Activated T-cell treated with anti-CD3 and anti-CD28 coated beads, Interleukin-2, amount 50 U/mL, for 4 hours (primary cell): Measurements from ENCODE around the gene MORC1. TPM values are rescaled to one million over a fixed set of nuclear protein-coding genes. Genes with fewer than 3 reads are reported as not detected.

Source experiments
- ATAC-seq, 2 donors: fragments of 200-7000 bp; cut with Tn5 transposase; one replicate each; pipeline ENCODE4 v1.10.0; 2021
- DNase-seq: peaks from one replicate; pipeline ENCODE4 v3.0.0-alpha.2; 2020
- H3K27me3 Mint-ChIP-seq: one replicate; pipeline ENCODE4 v1.8.0; 2021; ENCODE audit warnings: low read depth, mixed read lengths
- H3K36me3 Mint-ChIP-seq: one replicate; pipeline ENCODE4 v1.8.0; 2022; ENCODE audit warnings: mixed read lengths; ENCODE audit not compliant: insufficient read depth
- H3K4me1 Mint-ChIP-seq: one replicate; pipeline ENCODE4 v1.8.0; 2021; ENCODE audit warnings: low read depth, mixed read lengths
- H3K4me3 Mint-ChIP-seq: one replicate; pipeline ENCODE4 v1.8.0; 2021; ENCODE audit warnings: mild to moderate bottlenecking, moderate library complexity, mixed read lengths
- H3K9me3 Mint-ChIP-seq: one replicate; pipeline ENCODE4 v1.8.0; 2021; ENCODE audit warnings: mixed read lengths
- total RNA-seq, 3 donors: library from RNA; stranded (reverse); gene quantifications; one replicate each; pipeline ENCODE4 v1.2.1, GENCODE V29; 2021

The MORC1 gene
- total RNA-seq, 3 donors from 2014 or later = not detected

DNA sequence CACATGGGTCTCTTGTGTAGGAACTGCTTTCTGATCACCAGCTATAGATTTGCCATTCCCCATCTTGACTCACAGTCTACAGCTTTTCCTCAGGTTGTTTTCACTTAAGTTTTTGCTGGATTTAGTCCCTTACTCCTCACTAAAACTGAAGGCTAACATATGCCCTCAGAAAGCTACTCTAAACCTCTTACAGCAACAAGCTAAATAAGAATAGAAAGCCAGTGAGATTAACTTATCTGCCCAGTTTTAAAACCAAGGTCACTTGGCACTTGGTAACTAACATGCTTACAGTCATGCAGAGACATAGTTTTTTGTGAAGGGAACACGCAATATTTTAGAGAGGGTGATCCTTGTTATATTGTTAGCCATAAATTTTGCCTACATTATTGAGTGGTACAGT is 164.2 kb downstream of the MORC1 start, which contains the start of gene GUCA1C:
Gene GUCA1C (minus strand): TSS at position 180 of the 400 bp plus-strand sequence. CDS start 117 bp downstream, at position 63.
- peaks cover 16% of the 10 kb centered on the region for H3K27me3 Mint-ChIP-seq
- no peaks in the 10 kb centered on the region for H3K4me1 Mint-ChIP-seq
- ATAC-seq (no peak), DNase-seq (no peak)
- H3K9me3 Mint-ChIP-seq = no peaks in the 10 kb centered on the region
- H3K4me3 Mint-ChIP-seq = no peak within 1 kb of the TSS
- H3K36me3 Mint-ChIP-seq = no peaks in the 10 kb centered on the region

DNA sequence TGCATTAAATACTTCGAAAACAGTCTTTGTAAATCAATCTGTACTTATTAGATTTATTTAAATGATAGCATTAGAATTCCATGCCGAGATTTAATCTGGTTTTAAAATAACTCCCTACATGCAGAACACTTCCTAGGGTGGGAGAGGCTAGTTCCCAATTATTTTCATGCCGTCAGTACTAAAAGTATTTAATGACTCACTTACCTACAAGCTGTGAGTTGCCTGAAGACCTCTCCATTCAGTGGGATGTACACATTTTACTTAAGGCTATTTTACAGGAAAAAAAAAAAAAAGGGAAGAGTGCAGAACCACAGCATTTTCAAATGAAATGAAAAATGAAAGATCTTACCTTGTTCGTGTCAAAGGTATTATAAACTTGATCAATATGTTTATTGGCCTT is 164.7 kb downstream of the MORC1 start:
- no peak for DNase-seq
- Mint-ChIP-seq H3K9me3 (no peaks in the 10 kb centered on the region), H3K27me3 (peaks cover 16% of the 10 kb centered on the region), H3K36me3 (no peaks in the 10 kb centered on the region), H3K4me1 (no peaks in the 10 kb centered on the region), H3K4me3 (no peak overlapping the region)
- ATAC-seq = no peak

- Mint-ChIP-seq H3K36me3 (no peaks in the 10 kb centered on the region), H3K4me3 (no peak overlapping the region), H3K9me3 (no peaks in the 10 kb centered on the region), H3K27me3 (peaks cover 19% of the 10 kb centered on the region), H3K4me1 (no peaks in the 10 kb centered on the region)
- DNase-seq = no peak
- ATAC-seq = no peak
Observed at GRCh38 chr3:108951820-108952501, 166.0 kb downstream of the MORC1 start.

DNA sequence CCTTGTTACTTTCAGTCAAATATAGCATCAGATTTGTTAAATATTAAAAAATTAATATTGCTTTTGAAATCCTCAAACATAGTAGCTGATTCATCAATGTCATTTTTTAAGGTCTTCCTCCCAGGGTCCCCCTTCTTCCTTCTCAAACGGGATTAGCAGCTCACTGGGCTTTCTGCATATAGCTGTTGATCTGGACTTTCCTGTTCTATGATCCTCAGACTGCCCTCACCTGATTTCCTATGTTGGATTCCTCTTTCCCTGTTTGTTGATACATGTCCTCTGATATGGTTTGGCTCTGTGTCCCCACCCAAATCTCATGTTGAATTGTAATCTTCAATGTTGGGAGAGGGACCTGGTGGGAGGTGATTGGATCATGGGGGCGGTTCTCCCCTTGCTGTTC is 170.1 kb downstream of the MORC1 start:
- ATAC-seq (no peak), DNase-seq (no peak)
- no peaks in the 10 kb centered on the region for H3K36me3 Mint-ChIP-seq
- H3K4me1 Mint-ChIP-seq = no peaks in the 10 kb centered on the region
- no peaks in the 10 kb centered on the region for H3K9me3 Mint-ChIP-seq
- H3K27me3 Mint-ChIP-seq = peaks cover 15% of the 10 kb centered on the region
- H3K4me3 Mint-ChIP-seq = no peak overlapping the region

DNA sequence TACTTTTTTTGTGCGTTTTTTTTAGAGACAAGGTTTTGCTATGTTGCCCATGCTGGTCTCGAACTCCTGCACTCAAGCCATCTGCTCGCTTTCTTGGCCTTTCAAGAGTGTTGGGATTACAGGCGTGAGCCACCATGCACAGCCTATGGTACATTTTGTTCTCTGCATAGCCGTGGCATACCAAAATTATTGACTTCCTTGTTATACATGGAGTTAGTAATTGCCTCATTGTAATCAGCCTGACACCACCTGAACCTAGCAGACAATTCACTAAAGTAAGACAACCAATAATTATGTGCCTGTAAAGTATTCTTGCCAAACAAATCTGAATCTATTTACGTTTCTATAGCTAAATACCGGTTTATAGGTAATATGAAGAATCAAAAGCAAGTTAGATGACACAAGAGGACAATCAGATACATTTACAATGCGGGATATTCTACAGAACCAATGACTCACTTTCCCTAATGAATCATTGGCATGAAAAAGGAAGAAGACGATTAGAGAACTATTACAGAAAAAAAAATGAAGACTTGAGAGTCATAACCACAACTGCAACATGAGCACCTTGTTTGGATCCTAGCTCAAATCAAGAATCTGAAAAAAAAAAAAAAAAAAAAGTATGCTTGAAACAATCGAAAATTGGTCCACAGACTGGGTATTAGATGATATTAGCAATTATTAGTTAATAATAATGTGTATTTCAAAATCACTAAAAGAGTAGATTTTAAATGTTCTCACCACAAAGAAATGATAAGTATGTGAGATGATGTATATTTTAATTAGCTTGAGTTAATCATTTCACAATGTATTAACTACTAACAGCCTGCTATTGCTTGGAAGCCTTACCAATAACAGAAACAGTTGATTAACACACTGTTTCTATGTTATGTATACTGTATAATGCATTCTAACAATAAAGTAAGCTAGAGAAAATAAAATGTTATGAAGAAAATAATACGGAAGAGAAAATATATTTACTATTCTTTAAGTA is 171.3 kb downstream of the MORC1 start:
- H3K4me3 Mint-ChIP-seq = no peak overlapping the region
- peaks cover 13% of the 10 kb centered on the region for H3K27me3 Mint-ChIP-seq
- DNase-seq (no peak), ATAC-seq (peak; percentile 34 to 58)
- H3K36me3 Mint-ChIP-seq = no peaks in the 10 kb centered on the region
- H3K4me1 Mint-ChIP-seq = no peaks in the 10 kb centered on the region
- H3K9me3 Mint-ChIP-seq = no peaks in the 10 kb centered on the region

DNA sequence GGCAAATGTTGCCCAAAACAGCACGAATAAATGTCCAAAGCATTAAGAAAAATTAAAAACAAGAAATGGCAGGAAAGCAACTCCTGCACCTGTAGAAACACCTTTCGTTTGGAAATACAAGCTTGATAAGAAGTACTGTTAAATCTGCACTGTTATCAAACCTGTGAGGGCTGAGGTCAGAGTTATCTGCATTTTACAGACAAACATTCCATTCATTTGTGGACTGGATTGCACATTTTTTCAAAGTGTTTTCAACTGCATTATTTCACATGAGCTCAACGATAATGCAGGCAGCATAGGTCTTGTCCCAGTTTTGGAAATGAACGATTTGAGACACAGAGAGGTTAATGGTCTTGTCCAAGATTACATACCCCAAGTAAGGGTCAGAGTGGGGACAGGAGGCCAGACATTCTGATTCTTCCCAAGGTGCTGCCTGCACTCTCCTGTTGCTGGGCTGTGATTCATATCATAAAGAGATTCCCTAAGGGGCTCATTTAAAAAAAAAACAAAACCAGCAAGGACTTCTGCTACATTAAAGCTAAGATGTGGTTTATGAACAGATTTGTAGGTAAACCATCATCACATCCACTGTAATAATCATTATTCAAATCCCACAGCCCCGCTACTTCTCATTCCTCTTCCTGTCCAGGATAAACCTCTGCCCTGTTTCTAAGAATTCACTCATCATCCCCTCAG is 177.2 kb downstream of the MORC1 start:
- H3K36me3 Mint-ChIP-seq = no peaks in the 10 kb centered on the region
- ATAC-seq (no peak), DNase-seq (no peak)
- H3K4me3 Mint-ChIP-seq = no peak overlapping the region
- no peaks in the 10 kb centered on the region for H3K9me3 Mint-ChIP-seq
- H3K4me1 Mint-ChIP-seq = no peaks in the 10 kb centered on the region
- no peaks in the 10 kb centered on the region for H3K27me3 Mint-ChIP-seq

DNA sequence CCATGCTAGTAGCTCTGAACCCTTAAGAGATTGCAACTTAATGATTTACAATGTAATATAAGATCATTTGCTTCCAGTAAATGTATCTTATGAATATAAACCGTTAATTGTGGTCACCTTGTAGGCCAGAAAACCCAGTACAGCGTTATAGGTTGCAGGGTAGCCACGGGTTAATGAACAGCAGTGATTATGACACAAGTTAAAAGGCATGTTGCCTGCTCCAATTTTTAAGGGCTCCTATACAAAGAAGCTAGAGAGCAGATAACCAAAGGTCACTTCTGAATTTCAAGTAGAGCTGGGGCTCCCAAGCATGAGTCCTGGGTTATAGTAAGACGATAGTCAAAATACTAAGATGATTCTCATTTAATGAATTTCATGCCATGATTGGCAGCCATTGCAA is 177.8 kb downstream of the MORC1 start:
- no peaks in the 10 kb centered on the region for H3K4me1 Mint-ChIP-seq
- H3K9me3 Mint-ChIP-seq = no peaks in the 10 kb centered on the region
- no peaks in the 10 kb centered on the region for H3K27me3 Mint-ChIP-seq
- DNase-seq (no peak), ATAC-seq (no peak)
- H3K36me3 Mint-ChIP-seq = no peaks in the 10 kb centered on the region
- no peak overlapping the region for H3K4me3 Mint-ChIP-seq

- ATAC-seq (no peak), DNase-seq (no peak)
- H3K36me3 Mint-ChIP-seq = no peaks in the 10 kb centered on the region
- no peaks in the 10 kb centered on the region for H3K9me3 Mint-ChIP-seq
- no peaks in the 10 kb centered on the region for H3K27me3 Mint-ChIP-seq
- no peak overlapping the region for H3K4me3 Mint-ChIP-seq
- no peaks in the 10 kb centered on the region for H3K4me1 Mint-ChIP-seq
Observed at GRCh38 chr3:108936924-108937689, 180.8 kb downstream of the MORC1 start.

DNA sequence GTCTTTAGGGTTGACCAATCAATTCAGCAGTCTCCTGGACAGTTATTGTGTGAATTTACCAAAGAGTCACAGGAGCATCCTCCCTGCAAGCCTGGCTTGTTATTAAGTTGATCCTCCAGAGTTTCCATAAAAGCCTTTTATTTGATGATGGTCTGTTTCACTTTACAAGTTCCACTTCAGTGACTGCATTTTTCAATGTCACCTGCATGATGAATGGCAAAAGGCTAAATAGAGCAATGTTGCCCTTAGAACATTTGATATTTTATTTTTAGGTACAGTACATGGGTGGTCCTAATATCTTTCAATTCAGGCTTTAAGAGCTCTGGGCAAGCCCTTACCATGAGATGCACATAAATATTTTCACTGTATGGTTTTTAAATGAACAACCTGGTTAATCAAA is 186.9 kb downstream of the MORC1 start:
- Mint-ChIP-seq H3K36me3 (no peaks in the 10 kb centered on the region), H3K4me3 (no peak overlapping the region), H3K9me3 (peaks cover 14% of the 10 kb centered on the region), H3K4me1 (no peaks in the 10 kb centered on the region), H3K27me3 (peaks cover 5% of the 10 kb centered on the region)
- no peak for ATAC-seq
- no peak for DNase-seq

GRCh38 chr3:108918866-108919265 is 199.1 kb downstream of the MORC1 start:
- Mint-ChIP-seq H3K9me3 (no peaks in the 10 kb centered on the region), H3K4me3 (no peak overlapping the region), H3K36me3 (no peaks in the 10 kb centered on the region), H3K27me3 (no peaks in the 10 kb centered on the region), H3K4me1 (peaks cover 11% of the 10 kb centered on the region)
- ATAC-seq (no peak), DNase-seq (no peak)

- Mint-ChIP-seq H3K4me1 (peaks cover 16% of the 10 kb centered on the region), H3K9me3 (no peaks in the 10 kb centered on the region), H3K36me3 (no peaks in the 10 kb centered on the region), H3K4me3 (peak overlapping the region; percentile 46), H3K27me3 (no peaks in the 10 kb centered on the region)
- ATAC-seq = peak; percentile 93 to 94
- peak; percentile 54 for DNase-seq
Observed at GRCh38 chr3:108914774-108915641, 202.9 kb downstream of the MORC1 start.

GRCh38 chr3:108909799-108910198 is 208.1 kb downstream of the MORC1 start:
- no peak for ATAC-seq
- Mint-ChIP-seq H3K9me3 (no peaks in the 10 kb centered on the region), H3K4me1 (peaks cover 14% of the 10 kb centered on the region), H3K4me3 (no peak overlapping the region), H3K27me3 (peaks cover 3% of the 10 kb centered on the region), H3K36me3 (no peaks in the 10 kb centered on the region)
- no peak for DNase-seq
